HG02840 (cell line): ENCODE data around the gene CDKN1C.

Experiments
- ATAC-seq: cut with Tn5 transposase; IDR thresholded peaks from one replicate; pipeline ENCODE4 v1.9.1; 2021; ENCODE audit warnings: mild to moderate bottlenecking, moderate library complexity, moderate number of reproducible peaks; ENCODE audit not compliant: unreplicated experiment, low FRiP score

Gene CDKN1C

GRCh38 chr11:2834503-2835273 lies 50.9 kb downstream of the CDKN1C start:
- no peak for ATAC-seq

GRCh38 chr11:2833716-2834502 lies 51.7 kb downstream of the CDKN1C start:
- no peak for ATAC-seq
